Choroid plexus epithelial cell (primary cell): Measurements from ENCODE around the gene ADAMTS5.

ENCODE experiments used
- DNase-seq: peaks from one replicate; pipeline ENCODE4 v3.0.0-alpha.2; 2010; ENCODE audit warnings: low read depth
- H3K4me3 ChIP-seq: 2 replicates; pipeline ENCODE4 v1.5.1; 2011; ENCODE audit warnings: low read depth, mild to moderate bottlenecking, control low read depth, low read length, moderate library complexity
- CTCF ChIP-seq: conservative IDR thresholded peaks from 2 replicates; pipeline ENCODE4 v1.5.1; 2011; ENCODE audit warnings: low read depth, mild to moderate bottlenecking, control low read depth, inconsistent platforms, low read length, moderate library complexity

ADAMTS5 gene

GRCh38 chr21:26936641-26937040 lies 30.2 kb downstream of the ADAMTS5 start:
- H3K4me3 ChIP-seq = no peak overlapping the region
- no peak for TF ChIP-seq CTCF
- no peak for DNase-seq

GRCh38 chr21:26935977-26936376 lies 30.9 kb downstream of the ADAMTS5 start:
- DNase-seq = no peak
- TF ChIP-seq CTCF = no peak
- no peak overlapping the region for H3K4me3 ChIP-seq

- no peak for DNase-seq
- no peak overlapping the region for H3K4me3 ChIP-seq
- TF ChIP-seq CTCF = no peak
Observed at GRCh38 chr21:26934383-26934782, 32.5 kb downstream of the ADAMTS5 start.

GRCh38 chr21:26933448-26933847 lies 33.4 kb downstream of the ADAMTS5 start:
- H3K4me3 ChIP-seq = no peak overlapping the region
- DNase-seq = no peak
- TF ChIP-seq CTCF = no peak

GRCh38 chr21:26925636-26926035 lies 41.3 kb downstream of the ADAMTS5 start:
- no peak for TF ChIP-seq CTCF
- DNase-seq = no peak
- H3K4me3 ChIP-seq = no peak overlapping the region

GRCh38 chr21:26925122-26925521 lies 41.8 kb downstream of the ADAMTS5 start:
- no peak for TF ChIP-seq CTCF
- no peak for DNase-seq
- H3K4me3 ChIP-seq = no peak overlapping the region

- no peak for DNase-seq
- no peak overlapping the region for H3K4me3 ChIP-seq
- TF ChIP-seq CTCF = no peak
Observed at GRCh38 chr21:26923986-26924385, 42.9 kb downstream of the ADAMTS5 start.
